DMS53 (cell line): ENCODE results near the gene LMLN.
A peak's percentile ranks its signal among the peaks of the same experiment; 100 is the strongest.
"Not testable (repeated sequence)": the region's sequence is repeated elsewhere in the genome, so short reads cannot be mapped to it uniquely, and the experiment has no call there.

ENCODE experiments used
- DNase-seq: peaks from one replicate; lab custom pipeline; 2025; lab: John Stamatoyannopoulos, UW

Gene LMLN

DNA sequence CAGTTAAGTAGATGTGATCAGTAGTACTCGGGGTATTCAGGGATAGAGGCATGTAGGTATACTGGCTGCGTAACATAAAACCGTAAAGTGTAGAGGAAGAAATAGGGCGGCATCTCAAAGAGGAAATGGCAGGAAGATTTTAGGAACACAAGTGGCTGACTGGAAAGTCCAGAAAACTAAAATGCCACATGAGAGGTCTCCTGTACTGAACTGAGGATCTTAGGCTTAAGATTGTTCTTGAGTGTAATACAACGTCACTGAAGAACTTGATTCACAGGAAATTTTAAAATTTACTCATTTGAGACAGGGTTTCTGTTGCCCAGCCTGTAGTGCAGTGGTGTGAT, 2.3 kb upstream of the LMLN start:
- DNase-seq = no peak

DNA sequence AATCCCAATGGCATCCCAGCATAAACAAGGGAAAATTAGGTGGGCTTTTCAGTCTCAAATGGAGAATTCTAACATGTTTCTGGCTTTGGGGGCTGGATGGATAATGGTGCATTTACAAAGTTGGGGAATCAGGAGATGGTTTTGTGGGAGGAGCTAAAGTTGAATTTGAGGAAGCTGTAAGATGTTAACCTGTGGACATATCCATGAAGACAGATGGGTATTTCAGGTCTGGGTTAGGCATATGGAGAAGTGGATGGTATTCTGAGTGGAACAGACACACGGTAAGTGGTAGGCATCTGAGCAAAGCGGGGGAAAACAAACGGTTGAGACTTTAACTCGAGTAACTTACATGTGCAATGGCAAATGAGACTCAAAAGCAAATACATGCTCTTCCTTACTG, 1.7 kb upstream of the LMLN start:
- DNase-seq = no peak

DNA sequence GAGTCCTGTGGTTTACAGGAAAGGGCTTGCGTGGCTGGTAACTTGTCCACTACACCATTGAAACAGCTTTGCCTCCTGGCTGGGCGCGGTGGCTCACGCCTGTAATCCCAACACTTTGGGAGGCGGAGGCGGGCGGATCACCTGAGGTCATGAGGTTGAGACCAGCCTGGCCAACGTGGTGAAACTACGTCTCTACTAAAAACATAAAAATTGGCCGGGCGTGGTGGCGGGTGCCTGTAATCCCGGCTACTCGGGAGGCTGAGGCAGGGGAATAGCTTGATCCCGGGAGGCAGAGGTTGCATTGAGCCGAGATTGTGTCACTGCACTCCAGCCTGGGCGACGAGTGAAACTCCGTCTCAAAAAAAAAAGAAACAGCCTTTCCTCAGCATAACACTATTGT, 1.2 kb upstream of the LMLN start:
- DNase-seq = not testable (repeated sequence)

DNA sequence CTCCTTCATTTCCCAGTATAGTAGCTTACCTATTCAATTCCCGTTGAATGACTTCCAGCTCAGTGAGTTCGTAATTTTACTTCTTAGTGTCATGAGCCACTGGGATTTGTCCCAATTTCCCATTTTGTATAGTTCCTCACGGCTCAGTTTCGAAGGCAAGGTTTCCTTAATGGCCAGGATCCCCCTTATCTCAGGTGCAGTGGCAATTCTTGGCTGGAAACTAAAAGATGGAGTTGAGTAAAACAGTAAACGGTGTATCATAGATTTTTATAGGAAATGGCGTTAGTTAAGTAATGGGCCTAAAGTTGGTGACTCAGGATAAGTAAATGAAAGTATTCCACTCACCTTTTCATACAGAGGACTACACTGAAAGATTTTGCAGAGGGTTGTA, 522 bp upstream of the LMLN start:
- DNase-seq = peak; percentile 37

DNA sequence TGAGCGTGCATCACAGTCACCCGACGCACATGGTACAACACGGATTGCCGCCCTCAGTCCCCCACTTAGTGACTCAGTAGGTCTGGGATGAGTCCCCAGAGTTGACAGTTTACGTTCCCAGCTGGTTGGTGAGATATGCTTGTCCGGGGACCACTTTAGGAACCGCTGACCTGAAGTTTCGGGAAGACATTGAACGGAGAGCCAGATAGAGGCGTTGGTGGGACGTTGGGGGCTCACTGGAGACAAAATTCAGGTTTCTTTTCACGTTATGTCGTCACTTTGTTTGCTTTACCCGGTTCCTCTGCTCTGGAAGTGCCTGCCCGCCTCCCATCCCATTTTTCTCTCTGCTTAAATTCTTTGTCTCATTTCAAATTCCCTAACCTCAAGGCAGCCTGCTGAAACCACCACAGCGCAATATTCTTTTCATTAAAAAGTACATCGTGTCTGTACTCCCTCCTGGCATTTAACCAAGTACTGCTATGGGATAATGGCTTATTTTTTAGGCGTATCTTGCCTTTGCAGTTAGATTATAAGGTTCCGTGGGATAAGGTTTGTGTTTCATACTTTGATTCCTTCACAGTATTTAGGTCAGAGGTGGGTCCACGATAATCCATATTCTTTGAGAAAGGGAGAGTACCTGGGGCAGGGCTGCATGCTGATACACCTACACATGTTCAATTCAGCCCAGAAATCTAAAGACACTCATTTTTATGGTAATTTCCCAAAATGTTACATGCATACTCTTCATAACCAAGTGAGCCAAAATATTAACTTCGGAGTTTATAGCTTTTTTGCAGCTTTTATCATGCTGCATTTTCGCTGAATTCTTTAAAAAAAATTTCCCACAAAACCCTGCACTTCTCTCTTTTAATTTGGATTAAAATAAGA, 921 bp downstream of the LMLN start:
- no peak for DNase-seq

DNA sequence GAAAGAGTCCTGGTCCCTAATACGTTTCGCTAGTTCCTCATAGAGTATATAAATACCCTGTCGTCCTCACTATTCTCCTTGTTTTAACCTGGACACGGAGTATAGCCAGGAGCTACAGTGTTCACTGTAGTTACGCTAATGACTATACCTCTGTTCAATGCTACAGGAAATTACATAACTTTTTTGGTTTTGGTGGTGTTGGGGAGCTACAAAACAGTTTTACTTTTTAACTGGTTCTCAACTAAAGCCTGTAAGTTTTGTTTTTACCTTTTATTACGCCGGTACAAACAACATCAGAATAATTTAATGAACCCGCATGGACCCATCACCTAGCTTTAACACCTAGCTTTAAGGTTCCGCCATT, 1.5 kb downstream of the LMLN start:
- DNase-seq = no peak

DNA sequence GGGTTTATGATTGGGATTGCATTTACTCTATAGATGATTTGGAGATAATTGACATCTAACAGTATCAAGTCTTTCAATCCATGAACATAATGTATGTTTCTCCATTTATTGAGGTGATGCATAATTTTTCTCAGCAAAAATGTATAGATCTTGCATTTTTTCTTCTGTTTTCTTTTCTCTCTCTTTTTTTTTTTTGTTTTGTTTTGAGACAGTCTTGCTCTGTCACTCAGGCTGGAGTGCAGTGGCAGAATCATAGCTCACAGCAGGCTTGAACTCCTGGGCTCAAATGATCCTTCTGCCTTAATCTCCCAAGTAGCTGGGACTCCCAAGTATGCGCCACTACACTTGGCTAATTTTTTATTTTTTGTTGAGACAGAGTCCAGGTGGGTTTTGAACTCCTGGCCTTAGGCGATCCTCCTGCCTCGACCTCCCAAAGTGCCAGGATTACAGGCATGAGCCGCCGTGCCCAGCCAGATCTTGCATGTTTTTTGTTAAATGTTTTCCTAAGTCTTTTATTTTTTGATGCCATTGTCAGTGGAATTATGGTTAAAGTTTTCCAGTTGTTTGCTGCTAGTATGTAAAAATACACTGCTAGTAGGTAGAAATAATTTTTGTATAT, 3.1 kb downstream of the LMLN start:
- no peak for DNase-seq

DNA sequence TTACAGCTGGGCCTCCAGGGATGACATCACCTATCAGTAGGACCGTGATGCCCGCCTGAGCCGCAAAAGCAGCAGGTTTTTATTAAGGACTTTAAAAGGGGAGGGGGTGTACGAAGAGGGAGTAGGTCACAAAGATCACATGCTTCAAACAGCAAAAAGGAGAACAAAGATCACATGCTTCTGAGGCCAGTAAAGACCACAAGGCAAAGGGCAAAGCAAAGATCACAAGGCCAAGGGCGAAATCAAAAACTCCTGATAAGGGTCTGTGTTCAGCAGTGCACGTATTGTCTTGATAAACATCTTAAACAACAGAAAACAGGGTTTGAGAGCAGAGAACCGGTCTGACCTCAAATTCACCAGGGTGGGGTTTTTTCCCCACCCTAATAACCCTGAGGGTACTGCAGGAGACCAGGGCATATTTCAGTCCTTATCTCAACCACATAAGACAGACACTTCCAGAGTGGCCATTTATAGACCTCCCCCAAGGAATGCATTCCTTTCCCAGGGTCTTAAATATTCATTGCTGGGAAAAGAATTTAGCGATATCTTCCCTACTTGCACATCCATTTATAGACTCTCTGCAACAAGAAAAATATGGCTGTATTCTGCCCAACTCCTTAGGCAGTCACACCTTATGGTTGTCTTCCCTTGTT, 7.4 kb downstream of the LMLN start:
- not testable (repeated sequence) for DNase-seq

DNA sequence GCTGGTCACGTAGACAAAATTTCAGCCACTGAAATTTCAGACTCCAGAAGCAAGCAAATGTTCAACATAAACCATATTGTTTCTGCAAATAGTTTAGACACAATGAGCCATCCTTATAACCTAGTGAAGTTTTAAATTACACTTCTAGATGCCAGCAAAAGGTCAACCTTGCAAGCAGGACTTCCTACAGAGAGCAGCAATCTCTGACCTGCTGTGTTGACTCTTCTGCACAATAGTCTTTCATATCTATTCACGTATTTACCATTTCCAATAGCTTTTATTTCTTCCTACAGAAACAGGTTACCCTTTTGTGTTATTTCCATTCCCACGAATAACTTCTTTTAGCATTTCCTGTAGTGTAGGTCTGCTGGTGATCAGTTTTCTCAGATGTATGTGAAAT, 10.6 kb downstream of the LMLN start:
- no peak for DNase-seq

DNA sequence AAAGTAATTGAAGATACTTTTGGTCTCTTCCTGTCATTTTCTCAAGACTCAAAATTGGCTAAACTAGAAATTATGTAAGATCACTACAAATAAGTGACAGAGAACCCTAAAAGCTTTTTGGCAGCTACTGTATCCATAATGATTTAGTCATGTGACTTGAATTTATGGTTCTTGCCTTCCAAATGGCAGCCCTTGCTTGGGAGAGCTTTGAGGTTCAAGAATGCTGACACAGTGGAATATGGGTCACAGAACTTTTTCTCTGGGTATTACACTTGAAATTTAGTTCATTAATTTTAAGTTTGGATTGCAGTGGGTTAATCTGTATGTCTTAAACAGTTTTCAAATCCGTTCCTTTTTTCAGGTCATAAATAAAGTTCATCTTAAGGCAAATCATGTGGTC, 14.0 kb downstream of the LMLN start:
- DNase-seq = no peak

DNA sequence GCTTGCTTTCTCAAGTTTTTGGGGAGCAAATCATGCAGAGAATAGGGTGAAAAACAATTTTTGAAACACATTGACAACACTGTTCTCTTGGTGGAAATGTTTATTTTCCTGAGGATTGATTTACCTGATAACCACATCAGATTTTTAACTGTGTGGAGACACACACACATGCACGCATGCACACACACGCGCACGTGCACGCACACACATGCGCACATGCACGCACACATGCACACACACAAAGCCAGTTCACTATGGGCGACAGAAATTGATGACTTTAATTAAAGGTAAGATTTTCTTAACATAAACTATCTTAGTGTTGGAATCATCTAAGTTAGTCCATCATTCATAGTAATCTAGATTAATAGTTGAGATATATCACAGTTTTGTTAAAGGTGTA, 15.3 kb downstream of the LMLN start:
- no peak for DNase-seq

DNA sequence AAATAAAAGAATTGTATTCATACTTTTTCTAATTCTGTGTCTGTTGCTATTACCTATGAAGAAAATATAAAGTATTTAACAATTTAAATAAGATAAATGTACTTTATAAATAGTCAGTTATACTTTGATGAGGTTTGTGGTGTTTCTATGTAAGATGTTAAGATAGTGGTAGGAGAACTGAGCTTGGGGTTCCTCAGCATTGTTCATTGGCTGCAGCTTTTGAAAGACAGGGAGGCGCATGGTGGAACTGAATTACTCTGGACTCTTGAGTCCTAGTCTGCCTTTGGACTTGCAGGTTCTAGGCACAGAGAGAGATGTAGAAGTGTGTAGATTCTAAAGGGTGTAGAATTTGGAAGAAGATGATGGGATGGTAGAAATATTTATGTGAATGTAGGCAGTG, 23.1 kb downstream of the LMLN start:
- DNase-seq = no peak

DNA sequence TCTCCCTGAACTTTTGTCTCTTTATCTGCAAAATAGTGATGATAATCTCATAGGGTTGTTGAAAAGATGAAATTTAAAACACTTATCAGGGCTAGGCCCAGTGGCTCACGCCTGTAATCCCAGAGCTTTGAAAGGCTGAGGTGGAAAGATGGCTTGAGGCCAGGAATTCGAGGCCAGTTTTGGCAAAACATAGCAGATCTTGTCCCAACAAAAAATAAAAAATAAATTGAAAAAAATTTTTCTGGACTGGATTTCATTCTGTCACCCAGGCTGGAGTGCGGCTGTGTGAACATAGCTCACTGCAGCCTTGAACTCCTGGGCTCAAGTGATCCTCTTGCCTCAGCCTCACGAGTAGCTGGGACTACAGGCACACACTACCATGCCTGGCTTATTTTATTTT, 29.6 kb downstream of the LMLN start:
- DNase-seq = no peak

DNA sequence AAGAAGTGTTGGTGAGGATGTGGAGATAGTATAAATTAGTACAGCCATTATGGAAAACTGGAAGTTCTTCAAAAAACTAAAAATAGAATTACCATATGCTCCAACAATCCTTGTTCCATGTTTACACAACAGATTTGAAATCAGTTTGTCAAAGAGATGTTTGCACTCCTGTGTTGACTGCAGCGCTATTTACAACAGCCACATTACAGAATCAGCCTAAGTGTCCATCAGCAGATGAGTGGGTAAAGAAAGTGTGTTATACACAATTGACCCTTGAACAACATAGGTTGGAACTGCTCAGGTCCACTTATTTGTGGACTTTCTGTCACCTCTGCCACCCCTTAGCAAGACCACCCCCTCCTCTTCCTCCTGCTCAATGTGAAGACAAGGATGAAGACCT, 34.7 kb downstream of the LMLN start:
- peak; percentile 29 for DNase-seq

DNA sequence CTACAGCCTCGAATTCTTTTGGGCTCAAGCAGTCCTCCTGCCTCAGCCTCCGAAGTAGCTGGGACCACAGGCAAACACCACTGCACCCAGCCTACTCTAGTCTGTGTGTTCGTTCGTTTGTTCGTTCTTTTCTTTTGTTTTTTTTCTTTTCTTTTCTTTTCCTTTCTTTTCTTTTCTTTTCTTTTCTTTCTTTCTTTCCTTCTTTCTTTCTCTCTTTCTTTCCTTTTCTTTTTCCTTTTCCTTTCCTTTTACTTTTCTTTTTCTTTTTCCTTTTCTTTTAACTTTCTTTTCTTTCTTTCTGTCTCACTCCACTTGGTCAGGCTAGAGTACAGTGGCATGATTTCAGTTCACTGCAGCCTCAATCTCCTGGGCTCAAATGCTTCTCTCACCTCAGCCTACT, 36.8 kb downstream of the LMLN start:
- DNase-seq = no peak

DNA sequence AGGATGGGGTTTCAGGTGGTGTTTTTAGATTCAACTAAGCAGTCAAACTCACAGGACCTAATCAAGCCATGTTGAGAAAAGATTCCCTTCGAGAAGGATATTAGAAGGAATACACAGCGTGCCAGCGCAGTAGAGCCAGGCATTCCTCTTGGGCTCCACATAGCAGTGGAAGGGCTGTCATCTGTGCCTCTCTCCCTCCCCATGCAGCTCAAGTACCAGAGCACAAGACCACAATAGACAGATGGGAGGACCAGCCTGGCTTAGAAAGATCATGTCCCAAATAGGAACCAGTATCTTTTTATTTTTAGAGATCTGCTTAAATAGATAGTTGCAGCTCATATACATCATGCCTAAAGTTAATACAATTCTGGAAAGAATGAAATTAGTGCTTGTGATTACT, 37.9 kb downstream of the LMLN start:
- no peak for DNase-seq

DNA sequence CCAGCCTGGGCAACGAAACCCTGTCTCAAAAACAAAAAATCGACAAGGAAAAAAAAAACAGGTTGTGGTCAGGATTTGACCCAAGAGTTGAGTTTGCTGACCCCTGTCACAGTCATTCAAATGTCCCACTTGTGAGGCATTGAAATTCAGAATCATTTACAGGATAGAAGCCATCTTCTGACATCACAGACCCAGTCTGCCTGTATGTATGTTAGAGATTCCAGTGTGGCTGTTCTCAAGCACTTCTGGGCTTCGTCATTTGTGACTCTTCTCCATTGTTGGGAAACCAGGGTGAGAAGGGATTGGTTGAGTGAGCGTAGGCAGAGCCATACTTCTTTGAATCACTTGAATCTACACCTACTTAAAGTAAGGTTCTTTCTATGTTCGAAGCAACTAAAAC, 57.1 kb downstream of the LMLN start:
- no peak for DNase-seq

DNA sequence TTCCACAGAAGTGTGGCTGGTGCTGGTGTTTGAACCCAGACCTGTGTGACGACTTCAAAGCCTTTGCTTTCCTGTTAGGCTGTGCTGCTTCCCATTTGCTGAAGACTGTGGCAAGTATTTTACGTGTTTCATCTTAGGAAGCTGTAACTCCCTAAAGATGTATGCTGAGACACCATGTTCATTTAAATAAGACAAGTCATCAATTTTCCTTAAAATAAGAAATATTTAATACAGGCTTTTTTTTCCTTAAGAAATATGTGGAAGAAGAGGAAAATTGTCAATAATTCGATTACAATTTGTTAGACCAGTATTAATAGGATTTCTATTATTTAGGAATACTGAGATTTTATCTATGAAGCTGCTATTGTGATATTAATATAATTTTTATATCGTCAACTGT, 58.4 kb downstream of the LMLN start:
- no peak for DNase-seq

DNA sequence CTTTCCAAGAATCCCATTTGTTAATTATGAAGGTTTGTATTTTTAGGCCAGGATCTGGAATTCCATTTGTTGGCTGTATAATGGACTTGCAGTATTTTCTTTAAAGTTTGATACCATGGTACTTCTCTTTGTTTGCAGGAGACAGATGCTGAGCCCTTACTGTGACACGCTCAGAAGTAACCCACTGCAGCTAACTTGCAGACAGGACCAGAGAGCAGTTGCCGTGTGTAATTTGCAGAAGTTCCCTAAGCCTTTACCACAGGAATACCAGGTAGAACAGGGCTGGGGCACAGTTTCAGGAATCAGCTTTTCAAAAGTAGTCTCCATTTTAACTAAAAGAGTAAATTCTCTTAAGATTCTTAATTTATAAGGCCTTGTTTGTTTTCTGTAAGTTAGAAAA, 59.1 kb downstream of the LMLN start:
- no peak for DNase-seq

DNA sequence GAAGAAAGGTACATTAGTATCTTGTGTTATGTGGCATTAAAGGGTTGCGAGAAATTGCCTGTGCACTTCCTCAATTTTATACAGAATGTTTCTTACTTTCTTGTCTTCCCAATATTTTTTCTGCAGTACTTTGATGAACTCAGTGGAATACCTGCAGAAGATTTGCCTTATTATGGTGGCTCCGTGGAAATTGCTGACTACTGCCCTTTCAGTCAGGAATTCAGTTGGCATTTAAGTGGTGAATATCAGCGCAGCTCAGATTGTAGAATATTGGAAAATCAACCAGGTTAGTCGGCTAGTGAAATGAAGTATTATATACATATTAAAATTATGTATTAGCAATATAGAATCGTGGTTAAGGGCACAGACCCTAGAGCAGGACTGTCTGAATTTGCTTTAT, 61.3 kb downstream of the LMLN start:
- DNase-seq = no peak

DNA sequence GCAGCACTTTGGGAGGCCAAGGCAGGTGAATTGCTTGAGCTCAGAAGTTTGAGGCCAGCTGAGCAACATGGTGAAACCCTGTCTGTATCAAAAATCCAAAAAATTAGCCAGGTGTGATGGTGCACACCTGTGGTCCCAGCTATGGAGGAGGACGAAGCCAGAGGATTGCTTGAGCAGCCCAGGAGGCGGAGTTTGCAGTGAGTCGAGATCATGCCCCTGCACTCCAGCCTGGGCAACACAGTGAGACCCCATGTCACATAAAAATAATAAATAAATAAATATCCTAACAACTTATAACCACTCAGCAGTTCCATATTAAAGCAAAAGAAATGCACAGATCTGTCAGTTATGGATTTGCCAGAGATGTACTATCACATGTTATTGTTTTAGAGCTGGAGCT, 62.6 kb downstream of the LMLN start:
- no peak for DNase-seq

DNA sequence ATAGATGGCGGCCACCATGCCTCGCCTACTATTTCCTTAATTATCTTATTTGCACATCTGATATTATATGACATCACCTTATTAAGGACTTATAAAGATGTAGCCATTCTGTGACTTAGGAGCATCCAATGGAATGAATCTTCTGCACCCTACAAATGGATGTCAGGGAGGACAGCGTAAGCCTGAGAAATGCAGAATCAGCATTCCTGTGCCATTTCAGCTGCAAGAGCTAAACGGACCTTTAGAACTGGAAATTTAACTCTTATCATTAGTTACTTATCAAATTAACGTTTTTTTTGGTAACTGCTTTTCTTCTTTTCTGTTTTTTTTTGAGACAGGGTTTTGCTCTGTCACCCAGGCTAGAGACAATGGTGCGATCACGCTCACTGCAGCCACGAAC, 65.6 kb downstream of the LMLN start:
- DNase-seq = no peak

DNA sequence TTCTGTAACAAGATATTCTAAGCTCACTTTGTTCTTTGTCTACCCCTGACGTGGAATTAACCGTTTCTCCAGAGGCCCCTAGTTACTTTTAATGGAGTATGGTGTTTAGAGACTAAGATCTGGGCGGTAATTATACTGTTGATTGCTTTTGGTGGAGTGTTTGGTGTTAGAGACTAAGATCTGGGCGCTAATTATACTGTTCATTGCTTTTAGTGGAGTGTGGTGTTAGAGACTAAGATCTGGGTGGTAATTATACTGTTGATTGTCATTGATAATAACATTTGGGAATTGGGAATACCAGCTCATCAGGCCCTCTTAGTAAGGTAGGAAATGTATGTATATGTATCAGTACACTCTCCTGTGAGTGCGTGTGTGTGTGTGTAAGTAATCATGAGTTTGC, 66.6 kb downstream of the LMLN start:
- DNase-seq = no peak
